ENCODE data around the gene PDE6C.

The PDE6C gene

GRCh38 chr10:93612311-93612710 lies at the start of gene PDE6C:
Gene PDE6C, plus strand, starts transcription at chr10:93612537. Its CDS starts 189 bp downstream, at chr10:93612726.
- Histone ChIP-seq H3K79me2 (ENCODE audit: low read length) (no peaks in the 10 kb centered on the region), H3K27me3 (replicated peaks; ENCODE audit: insufficient read depth, low read length) (no peaks in the 10 kb centered on the region), H3K9ac (ENCODE audit: low read length) (no peak within 1 kb of the TSS), H3K9me2 (replicated peaks; ENCODE audit: insufficient read depth, low read length) (no peaks in the 10 kb centered on the region), H2AFZ (ENCODE audit: low read length) (no peak within 1 kb of the TSS), H3K27ac (ENCODE audit: low read length) (no peak within 1 kb of the TSS), H3F3A (ENCODE audit: insufficient read depth, low read length) (no peaks in the 10 kb centered on the region), H3K4me3 (ENCODE audit: low read length) (no peak within 1 kb of the TSS), H3K9me3 (replicated peaks; ENCODE audit: insufficient read depth, low read length) (no peaks in the 10 kb centered on the region), H3K36me3 (replicated peaks; ENCODE audit: insufficient read depth, low read length) (no peaks in the 10 kb centered on the region), H3K4me1 (ENCODE audit: low read length) (no peaks in the 10 kb centered on the region), H3K4me2 (ENCODE audit: low read depth, low read length) (no peak within 1 kb of the TSS), H4K20me1 (ENCODE audit: insufficient read depth, low read length) (no peaks in the 10 kb centered on the region)
- no peak for DNase-seq
- TF ChIP-seq EZH2phosphoT487 (IDR thresholded peaks at IDR 0.05; ENCODE audit: low read length) (no peak), EZH2 (optimal IDR thresholded peaks at IDR 0.05; ENCODE audit: low read depth, low read length) (no peak), CTCF (IDR thresholded peaks at IDR 0.05; ENCODE audit: low read length) (no peak)

- Histone ChIP-seq H3K79me2 (ENCODE audit: low read length) (no peaks in the 10 kb centered on the region), H3K27ac (ENCODE audit: low read length) (no peak overlapping the region), H3K9ac (ENCODE audit: low read length) (no peak overlapping the region), H3K4me1 (ENCODE audit: low read length) (no peaks in the 10 kb centered on the region), H3K36me3 (replicated peaks; ENCODE audit: insufficient read depth, low read length) (no peaks in the 10 kb centered on the region), H3K9me3 (replicated peaks; ENCODE audit: insufficient read depth, low read length) (no peaks in the 10 kb centered on the region), H3F3A (ENCODE audit: insufficient read depth, low read length) (no peaks in the 10 kb centered on the region), H4K20me1 (ENCODE audit: insufficient read depth, low read length) (no peaks in the 10 kb centered on the region), H3K4me3 (ENCODE audit: low read length) (no peak overlapping the region), H3K4me2 (ENCODE audit: low read depth, low read length) (no peak overlapping the region), H3K27me3 (replicated peaks; ENCODE audit: insufficient read depth, low read length) (no peaks in the 10 kb centered on the region), H3K9me2 (replicated peaks; ENCODE audit: insufficient read depth, low read length) (no peaks in the 10 kb centered on the region), H2AFZ (ENCODE audit: low read length) (no peak overlapping the region)
- DNase-seq, result no peak
- TF ChIP-seq CTCF (IDR thresholded peaks at IDR 0.05; ENCODE audit: low read length) (no peak), EZH2 (optimal IDR thresholded peaks at IDR 0.05; ENCODE audit: low read depth, low read length) (no peak), EZH2phosphoT487 (IDR thresholded peaks at IDR 0.05; ENCODE audit: low read length) (no peak)
These were observed 46.9 kb upstream of the PDE6C start for GRCh38 chr10:93565446-93565845.

- no peaks in the 10 kb centered on the region for H3F3A ChIP-seq (ENCODE audit: insufficient read depth, low read length)
- no peaks in the 10 kb centered on the region for H3K9me3 ChIP-seq (replicated peaks; ENCODE audit: insufficient read depth, low read length)
- no peak for DNase-seq
- H3K4me1 ChIP-seq (ENCODE audit: low read length), result no peaks in the 10 kb centered on the region
- no peaks in the 10 kb centered on the region for H3K9me2 ChIP-seq (replicated peaks; ENCODE audit: insufficient read depth, low read length)
- no peaks in the 10 kb centered on the region for H3K79me2 ChIP-seq (ENCODE audit: low read length)
- H3K36me3 ChIP-seq (replicated peaks; ENCODE audit: insufficient read depth, low read length), result no peaks in the 10 kb centered on the region
- H3K4me3 ChIP-seq (ENCODE audit: low read length), result no peak within 1 kb of the TSS
- H4K20me1 ChIP-seq (ENCODE audit: insufficient read depth, low read length), result no peaks in the 10 kb centered on the region
- no peaks in the 10 kb centered on the region for H3K27me3 ChIP-seq (replicated peaks; ENCODE audit: insufficient read depth, low read length)
- no peak within 1 kb of the TSS for H3K27ac ChIP-seq (ENCODE audit: low read length)
- H2AFZ ChIP-seq (ENCODE audit: low read length), result no peak within 1 kb of the TSS
- no peak within 1 kb of the TSS for H3K4me2 ChIP-seq (ENCODE audit: low read depth, low read length)
- H3K9ac ChIP-seq (ENCODE audit: low read length), result no peak within 1 kb of the TSS
- TF ChIP-seq EZH2 (optimal IDR thresholded peaks at IDR 0.05; ENCODE audit: low read depth, low read length), result no peak
- TF ChIP-seq EZH2phosphoT487 (IDR thresholded peaks at IDR 0.05; ENCODE audit: low read length), result no peak
- TF ChIP-seq CTCF (IDR thresholded peaks at IDR 0.05; ENCODE audit: low read length), result no peak
These were observed 45.7 kb upstream of the PDE6C start, which contains the start of gene FFAR4 for GRCh38 chr10:93566435-93567276. Gene FFAR4, plus strand, starts transcription at chr10:93566665. Its CDS starts 56 bp downstream, at chr10:93566721.
